ENCODE results near the gene PEMT.

PEMT gene

GRCh38 chr17:17545031-17545820 is 46.3 kb downstream of the PEMT start:
- no peaks in the 10 kb centered on the region for H3K36me3 ChIP-seq (ENCODE audit: low read length)
- TF ChIP-seq CTCF (IDR thresholded peaks at IDR 0.05; ENCODE audit: insufficient read depth, low read length, poor library complexity, severe bottlenecking), result no peak
- no peak overlapping the region for H3K4me2 ChIP-seq (ENCODE audit: low read depth, low read length, poor library complexity, severe bottlenecking)
- no peak overlapping the region for H2AFZ ChIP-seq (ENCODE audit: low read depth, low read length, severe bottlenecking)
- H3K4me3 ChIP-seq (ENCODE audit: insufficient read depth, low read length, poor library complexity, severe bottlenecking), result no peak overlapping the region
- no peak overlapping the region for H3K27ac ChIP-seq (ENCODE audit: low read depth, low read length)
- H3K9ac ChIP-seq (ENCODE audit: low read length), result no peak overlapping the region
- no peaks in the 10 kb centered on the region for H3K79me2 ChIP-seq (ENCODE audit: insufficient read depth, low read length)
- no peaks in the 10 kb centered on the region; the same call in 1 of the 2 replicates for H4K20me1 ChIP-seq (ENCODE audit: low read depth, low read length)
- H3K9me3 ChIP-seq (ENCODE audit: insufficient read depth, low read length), result no peaks in the 10 kb centered on the region
- H3F3A ChIP-seq (ENCODE audit: insufficient read depth), result no peaks in the 10 kb centered on the region
- H3K27me3 ChIP-seq (ENCODE audit: low read length), result no peaks in the 10 kb centered on the region
- H3K9me2 ChIP-seq (replicated peaks; ENCODE audit: insufficient read depth, low read length), result no peaks in the 10 kb centered on the region

DNA sequence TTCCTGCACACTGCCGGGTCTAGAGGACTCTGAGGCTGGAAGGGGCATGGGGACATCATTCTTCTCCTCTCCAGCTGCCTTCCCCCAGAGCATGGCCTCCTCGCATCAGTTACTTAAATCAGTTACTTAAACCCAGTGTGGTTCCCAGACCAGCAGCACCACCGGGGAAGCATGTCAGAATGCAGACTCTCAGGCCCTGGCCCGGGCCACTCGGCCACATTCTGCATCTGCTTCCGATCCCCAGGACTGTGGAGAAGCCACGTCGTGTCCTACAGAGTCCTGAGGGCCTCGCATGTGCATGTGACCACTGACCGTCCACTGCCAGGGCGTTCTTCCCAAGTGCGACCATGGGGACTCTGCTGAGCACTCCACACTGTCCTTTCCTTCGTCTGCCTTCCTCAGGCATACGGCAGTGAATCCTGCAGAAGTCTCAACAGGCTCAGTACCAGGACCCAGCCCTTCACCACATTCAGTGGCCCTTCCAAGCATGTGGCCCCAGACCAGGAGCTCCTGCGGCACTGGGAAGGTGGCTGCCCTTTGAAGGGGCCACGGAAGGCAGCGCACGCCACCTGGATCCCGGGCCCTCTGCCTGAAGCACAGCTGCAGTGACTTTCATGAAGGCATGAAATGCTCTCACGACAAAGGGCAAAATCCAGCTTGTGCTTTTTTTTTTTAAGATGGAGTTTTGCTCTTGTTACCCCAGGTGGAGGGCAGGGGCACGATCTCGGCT is 48.4 kb downstream of the PEMT start:
- Histone ChIP-seq H3K27me3 (ENCODE audit: low read length) (no peaks in the 10 kb centered on the region), H4K20me1 (ENCODE audit: low read depth, low read length) (no peaks in the 10 kb centered on the region; the same call in 1 of the 2 replicates), H3K27ac (ENCODE audit: low read depth, low read length) (no peak overlapping the region), H3K9me3 (ENCODE audit: insufficient read depth, low read length) (no peaks in the 10 kb centered on the region), H3K4me2 (ENCODE audit: low read depth, low read length, poor library complexity, severe bottlenecking) (no peak overlapping the region), H3K9me2 (replicated peaks; ENCODE audit: insufficient read depth, low read length) (no peaks in the 10 kb centered on the region), H3K9ac (ENCODE audit: low read length) (no peak overlapping the region), H3F3A (ENCODE audit: insufficient read depth) (no peaks in the 10 kb centered on the region), H3K36me3 (ENCODE audit: low read length) (no peaks in the 10 kb centered on the region), H3K79me2 (ENCODE audit: insufficient read depth, low read length) (no peaks in the 10 kb centered on the region), H2AFZ (ENCODE audit: low read depth, low read length, severe bottlenecking) (no peak overlapping the region), H3K4me3 (ENCODE audit: insufficient read depth, low read length, poor library complexity, severe bottlenecking) (no peak overlapping the region)
- TF ChIP-seq EZH2phosphoT487 (conservative IDR thresholded peaks at IDR 0.05; ENCODE audit: low read length) (no peak), CTCF (IDR thresholded peaks at IDR 0.05; ENCODE audit: insufficient read depth, low read length, poor library complexity, severe bottlenecking) (no peak)

GRCh38 chr17:17541640-17542001 is 49.9 kb downstream of the PEMT start:
- no peaks in the 10 kb centered on the region for H3K79me2 ChIP-seq (ENCODE audit: insufficient read depth, low read length)
- no peak overlapping the region for H3K4me3 ChIP-seq (ENCODE audit: insufficient read depth, low read length, poor library complexity, severe bottlenecking)
- no peak overlapping the region for H3K9ac ChIP-seq (ENCODE audit: low read length)
- no peaks in the 10 kb centered on the region for H3F3A ChIP-seq (ENCODE audit: insufficient read depth)
- no peak overlapping the region for H2AFZ ChIP-seq (ENCODE audit: low read depth, low read length, severe bottlenecking)
- H3K27ac ChIP-seq (ENCODE audit: low read depth, low read length), result no peak overlapping the region
- H3K9me2 ChIP-seq (replicated peaks; ENCODE audit: insufficient read depth, low read length), result no peaks in the 10 kb centered on the region
- no peaks in the 10 kb centered on the region for H3K27me3 ChIP-seq (ENCODE audit: low read length)
- no peak for TF ChIP-seq EZH2phosphoT487 (conservative IDR thresholded peaks at IDR 0.05; ENCODE audit: low read length)
- TF ChIP-seq CTCF (IDR thresholded peaks at IDR 0.05; ENCODE audit: insufficient read depth, low read length, poor library complexity, severe bottlenecking), result no peak
- H3K36me3 ChIP-seq (ENCODE audit: low read length), result no peaks in the 10 kb centered on the region
- H3K9me3 ChIP-seq (ENCODE audit: insufficient read depth, low read length), result no peaks in the 10 kb centered on the region
- H4K20me1 ChIP-seq (ENCODE audit: low read depth, low read length), result no peaks in the 10 kb centered on the region; the same call in 1 of the 2 replicates
- H3K4me2 ChIP-seq (ENCODE audit: low read depth, low read length, poor library complexity, severe bottlenecking), result no peak overlapping the region

Data from SU-DHL-6 (cell line).